Hepatocyte (in vitro differentiated cells): ENCODE measurements around the gene CPE. TPM values are rescaled to one million over a fixed set of nuclear protein-coding genes. Genes with fewer than 3 reads are reported as not detected.

ENCODE experiments used
- DNase-seq: peaks from one replicate; pipeline ENCODE4 v3.0.0-alpha.2; 2016; ENCODE audit warnings: low spot score
- H2AFZ ChIP-seq: fragments of 200-600 bp; sonication (generic); 2 replicates; pipeline ENCODE4 v1.6.0; 2016; ENCODE audit warnings: antibody characterized with exemption, mild to moderate bottlenecking
- H3K27ac ChIP-seq: fragments of 200-600 bp; sonication (generic); 2 replicates; pipeline ENCODE4 v1.5.1; 2016; ENCODE audit warnings: mild to moderate bottlenecking
- H3K27me3 ChIP-seq: fragments of 200-600 bp; sonication (generic); 2 replicates; pipeline ENCODE4 v1.6.1; 2016
- H3K36me3 ChIP-seq: fragments of 200-600 bp; sonication (generic); replicated peaks from 2 replicates; pipeline ENCODE4 v1.5.1; 2016; ENCODE audit warnings: low read depth; ENCODE audit not compliant: insufficient read depth
- H3K4me1 ChIP-seq: fragments of 200-600 bp; sonication (generic); 2 replicates; pipeline ENCODE4 v1.5.1; 2016; ENCODE audit warnings: mild to moderate bottlenecking, moderate library complexity; ENCODE audit not compliant: insufficient read depth
- H3K4me2 ChIP-seq: fragments of 200-600 bp; sonication (generic); 2 replicates; pipeline ENCODE4 v1.6.0; 2016
- H3K4me3 ChIP-seq: fragments of 200-600 bp; sonication (generic); 2 replicates; pipeline ENCODE4 v1.5.1; 2016; ENCODE audit warnings: mild to moderate bottlenecking
- H3K79me2 ChIP-seq: fragments of 200-600 bp; sonication (generic); 2 replicates; pipeline ENCODE4 v1.6.0; 2017; ENCODE audit warnings: mild to moderate bottlenecking
- H3K9me2 ChIP-seq: fragments of 200-600 bp; sonication (generic); replicated peaks from 2 replicates; pipeline ENCODE4 v1.6.0; 2017; ENCODE audit warnings: mild to moderate bottlenecking; ENCODE audit not compliant: insufficient read depth
- H3K9me3 ChIP-seq: fragments of 200-600 bp; sonication (generic); 2 replicates; pipeline ENCODE4 v1.5.1; 2016; ENCODE audit warnings: low read depth, mild to moderate bottlenecking
- H4K20me1 ChIP-seq: fragments of 200-600 bp; sonication (generic); 2 replicates; pipeline ENCODE4 v1.6.0; 2016; ENCODE audit warnings: mild to moderate bottlenecking; ENCODE audit not compliant: insufficient read depth, poor library complexity, severe bottlenecking
- CTCF ChIP-seq: fragments of 200-600 bp; sonication (generic); IDR thresholded peaks from 2 replicates; pipeline ENCODE4 v1.5.1; 2016; ENCODE audit warnings: antibody characterized with exemption, mild to moderate bottlenecking; ENCODE audit not compliant: poor library complexity
- EZH2 ChIP-seq: fragments of 200-600 bp; sonication (generic); IDR thresholded peaks from 2 replicates; pipeline ENCODE4 v1.6.1; 2016; ENCODE audit warnings: antibody characterized with exemption, mild to moderate bottlenecking, borderline replicate concordance
- EZH2phosphoT487 ChIP-seq: fragments of 200-600 bp; sonication (generic); IDR thresholded peaks from one replicate; pipeline ENCODE4 v1.6.1; 2018; ENCODE audit warnings: antibody characterized with exemption, mild to moderate bottlenecking, low read depth, moderate library complexity; ENCODE audit not compliant: unreplicated experiment, severe bottlenecking
- WGBS: methylation state at CpG from one replicate; pipeline ENCODE4 v1.1.6; 2016; ENCODE audit warnings: low lambda C conversion rate; ENCODE audit errors: missing lambda C conversion rate; 5-methylcytosine and 5-hydroxymethylcytosine counted together
- polyA plus RNA-seq: library from polyadenylated mRNA; unstranded; fragments of >200 nt; fragmentation: Nextera tagmentation; extraction: Ambion mirVana; gene quantifications from 2 replicates; pipeline ENCODE4 v1.2.1, GENCODE V29; 2016
- total RNA-seq: library from RNA; depleted of rRNA; stranded (reverse); fragments of >200 nt; gene quantifications from 2 replicates; pipeline ENCODE4 v1.2.3, GENCODE V29; 2014

CPE gene
- total and polyA plus RNA-seq, 2 experiments from 2014 or later: 66.4 to 106 TPM

- 56% methylated on average over 6 of the region's 6 CpGs for WGBS
- Histone ChIP-seq H3K27ac (no peak overlapping the region), H3K4me3 (no peak overlapping the region), H3K4me1 (no peaks in the 10 kb centered on the region), H3K27me3 (no peaks in the 10 kb centered on the region), H3K36me3 (no peaks in the 10 kb centered on the region), H3K9me3 (no peaks in the 10 kb centered on the region), H3K79me2 (no peaks in the 10 kb centered on the region), H3K9me2 (no peaks in the 10 kb centered on the region), H2AFZ (no peak overlapping the region), H4K20me1 (no peaks in the 10 kb centered on the region), H3K4me2 (no peak overlapping the region)
- TF ChIP-seq CTCF (peak; percentile 74), EZH2 (no peak)
- peak; percentile 76 for DNase-seq
Measured at GRCh38 chr4:165537028-165537648, 158.3 kb downstream of the CPE start.

GRCh38 chr4:165539801-165540200 lies 161.0 kb downstream of the CPE start:
- DNase-seq: no peak
- Histone ChIP-seq H3K4me1 (no peaks in the 10 kb centered on the region), H4K20me1 (no peaks in the 10 kb centered on the region), H3K27ac (peak overlapping the region; percentile 64), H3K79me2 (no peaks in the 10 kb centered on the region), H2AFZ (no peak overlapping the region), H3K27me3 (no peaks in the 10 kb centered on the region), H3K36me3 (no peaks in the 10 kb centered on the region), H3K9me2 (no peaks in the 10 kb centered on the region), H3K4me2 (no peak overlapping the region), H3K9me3 (no peaks in the 10 kb centered on the region), H3K4me3 (no peak overlapping the region)
- 93% methylated on average over 3 of the region's 3 CpGs for WGBS
- TF ChIP-seq CTCF: no peak
- no peak for TF ChIP-seq EZH2phosphoT487
- no peak for TF ChIP-seq EZH2

GRCh38 chr4:165540206-165540830 lies 161.5 kb downstream of the CPE start:
- WGBS: 92% methylated on average over 9 of the region's 9 CpGs
- no peaks in the 10 kb centered on the region for H4K20me1 ChIP-seq
- DNase-seq: no peak
- no peaks in the 10 kb centered on the region for H3K36me3 ChIP-seq
- no peak overlapping the region for H3K4me3 ChIP-seq
- no peak for TF ChIP-seq CTCF
- no peak overlapping the region for H2AFZ ChIP-seq
- no peaks in the 10 kb centered on the region for H3K9me2 ChIP-seq
- no peaks in the 10 kb centered on the region for H3K27me3 ChIP-seq
- H3K4me1 ChIP-seq: no peaks in the 10 kb centered on the region
- peak overlapping the region; percentile 64 for H3K27ac ChIP-seq
- no peaks in the 10 kb centered on the region for H3K79me2 ChIP-seq
- no peak overlapping the region for H3K4me2 ChIP-seq
- H3K9me3 ChIP-seq: no peaks in the 10 kb centered on the region
